Endothelial cell of umbilical vein (primary cell): ENCODE data around the gene WASL. TPM values are rescaled to one million over a fixed set of nuclear protein-coding genes. Genes with fewer than 3 reads are reported as not detected.
"Not testable (repeated sequence)": the region's sequence is repeated elsewhere in the genome, so short reads cannot be mapped to it uniquely, and the experiment has no call there.

Source experiments
- BruUV-seq: library from RNA; stranded (reverse); fragments of 400-500 nt; replicated peaks from 2 replicates; lab custom pipeline; 2021; lab: Mats Ljungman, UMichigan
- CTCF ChIA-PET: fragments of 300-600, 350-600 bp; sonication (Branson Sonifier 250); formaldehyde crosslinking; loops from one replicate; lab custom pipeline; 2021; ENCODE audit warnings: antibody characterized with exemption, inconsistent platforms; lab: Charles Lee
- POLR2A ChIA-PET: fragments of 300-600, 350-600 bp; sonication (Branson Sonifier 250); formaldehyde crosslinking; loops from one replicate; lab custom pipeline; 2021; ENCODE audit warnings: antibody characterized with exemption, inconsistent platforms; lab: Charles Lee
- DNase-seq: peaks from one replicate; pipeline ENCODE4 v3.0.0-alpha.2; 2011; ENCODE audit warnings: low read depth, low spot score
- FAIRE-seq: peaks from 2 replicates; lab custom pipeline; 2011; peaks lifted over from hg19 to GRCh38; lab: Jason Lieb, UNC
- H2AFZ ChIP-seq: 2 replicates; pipeline ENCODE4 v1.6.0; 2012; ENCODE audit warnings: low read depth, low read length, control low read depth, inconsistent platforms
- H3K27ac ChIP-seq: 2 replicates; pipeline ENCODE4 v1.5.1; 2011; ENCODE audit warnings: low read depth, mild to moderate bottlenecking, control low read depth, low read length, moderate library complexity; ENCODE audit not compliant: insufficient read depth
- H3K27me3 ChIP-seq, 2 experiments: 2 replicates each; pipeline versions ENCODE4 v1.6.0 to v1.6.1; 2011; ENCODE audit warnings: low read length in 2 of 2, mixed read lengths in 1 of 2; ENCODE audit not compliant: control insufficient read depth in 2 of 2, insufficient read depth in 2 of 2
- H3K36me3 ChIP-seq, 2 experiments: 2 replicates in 1 of 2; 3 replicates in 1 of 2; pipeline ENCODE4 v1.5.1; 2011; ENCODE audit warnings: low read length in 2 of 2, mild to moderate bottlenecking in 1 of 2, moderate library complexity in 1 of 2; ENCODE audit not compliant: control insufficient read depth in 2 of 2, insufficient read depth in 2 of 2; ENCODE audit errors: extremely low read depth in 1 of 2
- H3K4me1 ChIP-seq: 3 replicates; pipeline ENCODE4 v1.5.1; 2011; ENCODE audit warnings: mild to moderate bottlenecking, low read length; ENCODE audit not compliant: control insufficient read depth, insufficient read depth; ENCODE audit errors: extremely low read depth
- H3K4me2 ChIP-seq: 2 replicates; pipeline ENCODE4 v1.6.1; 2011; ENCODE audit warnings: low read length, control low read depth, mixed read lengths; ENCODE audit not compliant: insufficient read depth
- H3K4me3 ChIP-seq, 3 experiments: fragments of 200-600 bp in 1 of 3; sonication (generic), shearing (Covaris generic) in 1 of 3; replicated peaks in 1 of 3; 2 replicates each; pipeline ENCODE4 v1.5.1; 2011 to 2016; ENCODE audit warnings: control low read depth in 3 of 3, low read length in 3 of 3, mild to moderate bottlenecking in 2 of 3, inconsistent platforms in 1 of 3, low read depth in 1 of 3, moderate library complexity in 1 of 3; ENCODE audit not compliant: insufficient read depth in 1 of 3
- H3K79me2 ChIP-seq: 2 replicates; pipeline ENCODE4 v1.6.0; 2012; ENCODE audit warnings: low read length, inconsistent platforms; ENCODE audit not compliant: control insufficient read depth, insufficient read depth
- H3K9ac ChIP-seq: replicated peaks from 2 replicates; pipeline ENCODE3; 2011; ENCODE audit warnings: low read length, control low read depth; ENCODE audit not compliant: insufficient read depth; ENCODE audit errors: extremely low read depth
- H3K9me1 ChIP-seq: replicated peaks from 3 replicates; pipeline ENCODE4 v1.6.0; 2011; ENCODE audit warnings: mild to moderate bottlenecking, low read length; ENCODE audit not compliant: control insufficient read depth, insufficient read depth; ENCODE audit errors: extremely low read depth
- H3K9me3 ChIP-seq: replicated peaks from 2 replicates; pipeline ENCODE4 v1.5.1; 2012; ENCODE audit warnings: low read length, inconsistent platforms; ENCODE audit not compliant: control insufficient read depth, insufficient read depth
- H4K20me1 ChIP-seq: replicated peaks from 2 replicates; pipeline ENCODE3; 2011; ENCODE audit warnings: mild to moderate bottlenecking, low read length; ENCODE audit not compliant: control insufficient read depth, insufficient read depth; ENCODE audit errors: extremely low read depth
- EZH2 ChIP-seq: IDR thresholded peaks from 2 replicates; pipeline ENCODE4 v1.6.1; 2012; ENCODE audit warnings: borderline replicate concordance, low read depth, mild to moderate bottlenecking, moderate library complexity, low read length, inconsistent platforms; ENCODE audit not compliant: severe bottlenecking
- FOS ChIP-seq: IDR thresholded peaks from 2 replicates; pipeline ENCODE4 v1.6.1; 2011; ENCODE audit warnings: mild to moderate bottlenecking, low read length, moderate library complexity, borderline replicate concordance; ENCODE audit not compliant: insufficient read depth
- POLR2AphosphoS5 ChIP-seq: IDR thresholded peaks from 2 replicates; pipeline ENCODE4 v1.6.1; 2012; ENCODE audit warnings: low read depth, mild to moderate bottlenecking, control low read depth, low read length, moderate library complexity; ENCODE audit not compliant: insufficient read depth
- dilution Hi-C: fragments of 300-500 bp; cut with MboI; formaldehyde crosslinking; loops from one replicate; pipeline ENCODE4 v1.15.0; 2019; ENCODE audit warnings: low sequenced_read_pairs; ENCODE audit not compliant: extremely low pct_ligation_motif_present
- intact Hi-C: fragments of 100-400 bp; cut with micrococcal nuclease; formaldehyde crosslinking; loops from one replicate; pipeline ENCODE4 v1.10.0; 2022
- polyA plus RNA-seq, 4 experiments: library from polyadenylated mRNA; depleted of rRNA in 3 of 4; stranded (reverse) in 3 of 4; unstranded in 1 of 4; fragments of >200 nt; gene quantifications; 2 replicates each; pipeline versions ENCODE4 v1.2.1 to v1.2.3, GENCODE V29; 2011 to 2012; ENCODE audit warnings: missing spikeins in 1 of 4
- total RNA-seq: library from RNA; stranded (reverse); gene quantifications from 2 replicates; pipeline ENCODE4 v1.2.3, GENCODE V29; 2021

The WASL gene
- total and polyA plus RNA-seq, 2 donors (not counting 3 experiments of a cell fraction or from before 2014, with no cell fraction given), result 5.2 to 24.0 TPM

DNA sequence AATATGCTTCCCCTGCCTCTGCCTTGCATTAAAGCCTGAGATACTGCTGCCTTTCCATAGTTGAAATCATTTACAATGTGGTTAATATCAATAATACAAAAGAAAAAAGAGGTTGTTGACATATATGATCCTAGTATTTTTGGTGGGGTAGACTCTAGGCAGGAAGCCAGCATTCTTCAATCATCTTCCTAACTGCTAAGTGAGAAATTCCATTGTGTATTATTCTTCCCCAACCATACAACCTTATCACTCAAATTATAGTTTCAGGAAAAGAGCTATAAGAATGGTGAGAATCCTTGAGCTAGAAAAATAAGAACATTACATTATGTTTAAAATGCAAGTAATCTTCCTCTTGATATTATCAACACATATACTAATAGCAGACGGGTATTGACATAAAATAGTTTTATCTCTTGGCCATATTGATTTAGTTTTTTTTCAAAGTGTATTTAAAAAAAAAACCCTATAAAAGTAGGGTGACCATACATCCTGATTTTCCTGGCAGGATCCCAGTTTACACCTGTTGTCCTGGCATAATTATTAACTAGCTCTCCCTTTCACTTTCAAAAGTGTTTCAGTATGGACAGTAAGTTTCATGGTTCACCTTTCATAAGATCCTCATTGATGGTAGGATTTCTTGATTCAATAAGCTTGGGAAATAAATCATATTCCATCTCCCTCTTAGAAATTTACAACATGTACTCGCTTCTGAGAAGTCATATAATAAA is 33.4 kb upstream of the WASL start:
- H3K27ac ChIP-seq, result no peak overlapping the region
- no peak for TF ChIP-seq EZH2
- no peak for TF ChIP-seq POLR2AphosphoS5
- TF ChIP-seq FOS, result no peak
- no TSS peak for BruUV-seq
- FAIRE-seq, result no peak
- no peaks in the 10 kb centered on the region for H3K27me3 ChIP-seq
- peak overlapping the region; percentile 4 for H3K4me2 ChIP-seq
- H3K9me3 ChIP-seq, result no peaks in the 10 kb centered on the region
- CTCF ChIA-PET, result interaction anchor here (0.7 to 1.3 kb wide), 8 partner anchors 9 to 83 kb away, joined by 3 to 6 read pairs (median 4); no protein-coding TSS in a partner anchor
- H3K4me3 ChIP-seq, result no peak overlapping the region
- no peak overlapping the region for H3K9ac ChIP-seq
- no peak overlapping the region for H2AFZ ChIP-seq
- no peaks in the 10 kb centered on the region for H3K79me2 ChIP-seq
- intact Hi-C loops (no loop called here), dilution Hi-C loops (no loop called here)
- no peaks in the 10 kb centered on the region for H3K9me1 ChIP-seq
- H4K20me1 ChIP-seq, result no peaks in the 10 kb centered on the region
- H3K4me1 ChIP-seq, result peaks cover 10% of the 10 kb centered on the region
- DNase-seq, result peak; percentile 72
- H3K36me3 ChIP-seq, result no peaks in the 10 kb centered on the region
- POLR2A ChIA-PET, result interaction anchor here (0.6 to 0.7 kb wide), 2 partner anchors 34 to 761 kb away, joined by 3 read pairs; partner anchors contain the start of gene WASL

DNA sequence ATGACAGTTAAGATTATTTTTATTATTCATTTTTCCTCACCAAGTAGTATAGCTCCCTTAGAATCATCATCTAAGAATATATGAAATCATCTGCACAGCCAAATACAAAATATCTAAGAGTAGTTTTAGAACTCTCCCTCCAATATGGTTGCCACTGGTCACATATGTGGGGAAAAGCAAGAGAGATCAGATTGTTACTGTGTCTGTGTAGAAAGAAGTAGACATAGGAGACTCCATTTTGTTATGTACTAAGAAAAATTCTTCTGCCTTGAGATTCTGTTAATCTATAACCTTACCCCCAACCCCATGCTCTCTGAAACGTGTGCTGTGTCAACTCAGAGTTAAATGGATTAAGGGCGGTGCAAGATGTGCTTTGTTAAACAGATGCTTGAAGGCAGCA is 31.7 kb upstream of the WASL start:
- H3K9me1 ChIP-seq, BruUV-seq, H3K79me2 ChIP-seq, H2AFZ ChIP-seq, H3K27ac ChIP-seq, H3K9ac ChIP-seq, H3K4me2 ChIP-seq, H4K20me1 ChIP-seq, POLR2A ChIA-PET, H3K9me3 ChIP-seq, H3K4me3 ChIP-seq, intact Hi-C loops, dilution Hi-C loops, H3K36me3 ChIP-seq, H3K27me3 ChIP-seq, DNase-seq, FAIRE-seq: not testable (repeated sequence)
- CTCF ChIA-PET, result interaction anchor here (0.9 to 1.8 kb wide), 2 partner anchors 12 to 79 kb away, joined by 4 to 5 read pairs; no protein-coding TSS in a partner anchor
- H3K4me1 ChIP-seq, result peaks cover 10% of the 10 kb centered on the region
